Activated naive CD4-positive, alpha-beta T cell treated with anti-CD3 and anti-CD28 coated beads, Interleukin-2, amount 50 U/mL, for 24 hours (primary cell): ENCODE measurements around the gene GP9.
"Not testable (repeated sequence)": the region's sequence is repeated elsewhere in the genome, so short reads cannot be mapped to it uniquely, and the experiment has no call there.

Experiments
- H3K27ac Mint-ChIP-seq: one replicate; pipeline ENCODE4 v1.8.0; 2021; ENCODE audit warnings: mild to moderate bottlenecking, mixed read lengths
- H3K27me3 Mint-ChIP-seq: one replicate; pipeline ENCODE4 v1.8.0; 2021; ENCODE audit warnings: mixed read lengths
- H3K36me3 Mint-ChIP-seq: one replicate; pipeline ENCODE4 v1.8.0; 2021; ENCODE audit warnings: mixed read lengths
- H3K4me1 Mint-ChIP-seq: one replicate; pipeline ENCODE4 v1.8.0; 2021; ENCODE audit warnings: mixed read lengths
- H3K4me3 Mint-ChIP-seq: one replicate; pipeline ENCODE4 v1.8.0; 2021; ENCODE audit warnings: mild to moderate bottlenecking, mixed read lengths
- H3K9me3 Mint-ChIP-seq: one replicate; pipeline ENCODE4 v1.8.0; 2021; ENCODE audit warnings: mixed read lengths

The GP9 gene

GRCh38 chr3:129077222-129077621 lies 16.6 kb downstream of the GP9 start:
- H3K9me3 Mint-ChIP-seq, result no peaks in the 10 kb centered on the region
- peaks cover 7% of the 10 kb centered on the region for H3K4me1 Mint-ChIP-seq
- no peaks in the 10 kb centered on the region for H3K36me3 Mint-ChIP-seq
- H3K27ac Mint-ChIP-seq, result no peak overlapping the region
- H3K4me3 Mint-ChIP-seq, result no peak overlapping the region
- H3K27me3 Mint-ChIP-seq, result no peaks in the 10 kb centered on the region

GRCh38 chr3:129078510-129078909 lies 17.9 kb downstream of the GP9 start:
- no peaks in the 10 kb centered on the region for H3K9me3 Mint-ChIP-seq
- H3K4me3 Mint-ChIP-seq, result no peak overlapping the region
- no peaks in the 10 kb centered on the region for H3K27me3 Mint-ChIP-seq
- H3K27ac Mint-ChIP-seq, result no peak overlapping the region
- H3K4me1 Mint-ChIP-seq, result peaks cover 9% of the 10 kb centered on the region
- H3K36me3 Mint-ChIP-seq, result no peaks in the 10 kb centered on the region

- Mint-ChIP-seq H3K4me1 (peaks cover 12% of the 10 kb centered on the region), H3K36me3 (no peaks in the 10 kb centered on the region), H3K9me3 (no peaks in the 10 kb centered on the region), H3K4me3 (no peak overlapping the region), H3K27ac (no peak overlapping the region), H3K27me3 (no peaks in the 10 kb centered on the region)
Observed at GRCh38 chr3:129081503-129081902, 20.9 kb downstream of the GP9 start.

GRCh38 chr3:129082026-129082425 lies 21.4 kb downstream of the GP9 start:
- H3K27ac Mint-ChIP-seq, result peak overlapping the region; percentile 44
- no peaks in the 10 kb centered on the region for H3K9me3 Mint-ChIP-seq
- H3K27me3 Mint-ChIP-seq, result no peaks in the 10 kb centered on the region
- H3K36me3 Mint-ChIP-seq, result no peaks in the 10 kb centered on the region
- H3K4me1 Mint-ChIP-seq, result peaks cover 12% of the 10 kb centered on the region
- no peak overlapping the region for H3K4me3 Mint-ChIP-seq

GRCh38 chr3:129084501-129084900 lies 23.9 kb downstream of the GP9 start:
- H3K27me3 Mint-ChIP-seq, result no peaks in the 10 kb centered on the region
- H3K27ac Mint-ChIP-seq, result no peak overlapping the region
- H3K36me3 Mint-ChIP-seq, result no peaks in the 10 kb centered on the region
- H3K9me3 Mint-ChIP-seq, result no peaks in the 10 kb centered on the region
- H3K4me3 Mint-ChIP-seq, result no peak overlapping the region
- H3K4me1 Mint-ChIP-seq, result peaks cover 12% of the 10 kb centered on the region

GRCh38 chr3:129085165-129085715 lies 24.7 kb downstream of the GP9 start:
- Mint-ChIP-seq H3K4me3 (no peak overlapping the region), H3K27ac (peak overlapping the region; percentile 51)

GRCh38 chr3:129085818-129086217 lies 25.2 kb downstream of the GP9 start:
- Mint-ChIP-seq H3K27ac (peak overlapping the region; percentile 70), H3K9me3 (no peaks in the 10 kb centered on the region), H3K4me1 (peaks cover 12% of the 10 kb centered on the region), H3K27me3 (no peaks in the 10 kb centered on the region), H3K36me3 (no peaks in the 10 kb centered on the region), H3K4me3 (no peak overlapping the region)

More at GRCh38 chr3:129085165-129085715, 24.7 kb downstream of the GP9 start:
- H3K27me3 Mint-ChIP-seq, result no peaks in the 10 kb centered on the region
- peaks cover 12% of the 10 kb centered on the region for H3K4me1 Mint-ChIP-seq
- no peaks in the 10 kb centered on the region for H3K36me3 Mint-ChIP-seq
- no peaks in the 10 kb centered on the region for H3K9me3 Mint-ChIP-seq

- peaks cover 5% of the 10 kb centered on the region for H3K4me1 Mint-ChIP-seq
- H3K36me3 Mint-ChIP-seq, result peaks cover 1% of the 10 kb centered on the region
- H3K27me3 Mint-ChIP-seq, result no peaks in the 10 kb centered on the region
- H3K4me3 Mint-ChIP-seq, result no peak overlapping the region
- no peaks in the 10 kb centered on the region for H3K9me3 Mint-ChIP-seq
- H3K27ac Mint-ChIP-seq, result peak overlapping the region; percentile 74
Observed at GRCh38 chr3:129087138-129087702, 26.6 kb downstream of the GP9 start.

GRCh38 chr3:129087904-129088303 lies 27.3 kb downstream of the GP9 start:
- H3K36me3 Mint-ChIP-seq, H3K27ac Mint-ChIP-seq, H3K4me3 Mint-ChIP-seq, H3K4me1 Mint-ChIP-seq, H3K27me3 Mint-ChIP-seq, H3K9me3 Mint-ChIP-seq: not testable (repeated sequence)

GRCh38 chr3:129088312-129088711 lies 27.7 kb downstream of the GP9 start:
- not testable (repeated sequence) for H3K36me3 Mint-ChIP-seq, H3K4me3 Mint-ChIP-seq, H3K4me1 Mint-ChIP-seq, H3K27me3 Mint-ChIP-seq, H3K9me3 Mint-ChIP-seq, H3K27ac Mint-ChIP-seq

GRCh38 chr3:129095285-129095684 lies 34.7 kb downstream of the GP9 start:
- H3K27ac Mint-ChIP-seq, result no peak overlapping the region
- no peaks in the 10 kb centered on the region for H3K27me3 Mint-ChIP-seq
- H3K9me3 Mint-ChIP-seq, result no peaks in the 10 kb centered on the region
- no peak overlapping the region for H3K4me3 Mint-ChIP-seq
- peaks cover 18% of the 10 kb centered on the region for H3K36me3 Mint-ChIP-seq
- peaks cover 35% of the 10 kb centered on the region for H3K4me1 Mint-ChIP-seq

- no peak overlapping the region for H3K4me3 Mint-ChIP-seq
- H3K36me3 Mint-ChIP-seq, result peaks cover 16% of the 10 kb centered on the region
- H3K27me3 Mint-ChIP-seq, result no peaks in the 10 kb centered on the region
- peak overlapping the region; percentile 44 for H3K27ac Mint-ChIP-seq
- H3K9me3 Mint-ChIP-seq, result no peaks in the 10 kb centered on the region
- peaks cover 84% of the 10 kb centered on the region for H3K4me1 Mint-ChIP-seq
Observed at GRCh38 chr3:129100274-129100673, 39.7 kb downstream of the GP9 start.

GRCh38 chr3:129101370-129102138 lies 41.0 kb downstream of the GP9 start:
- Mint-ChIP-seq H3K9me3 (no peaks in the 10 kb centered on the region), H3K4me1 (peaks cover 84% of the 10 kb centered on the region), H3K27ac (peak overlapping the region; percentile 92), H3K36me3 (peaks cover 14% of the 10 kb centered on the region), H3K27me3 (no peaks in the 10 kb centered on the region), H3K4me3 (no peak overlapping the region)

- H3K27me3 Mint-ChIP-seq, result no peaks in the 10 kb centered on the region
- no peaks in the 10 kb centered on the region for H3K9me3 Mint-ChIP-seq
- peaks cover 84% of the 10 kb centered on the region for H3K4me1 Mint-ChIP-seq
- H3K4me3 Mint-ChIP-seq, result peak overlapping the region; percentile 24
- H3K27ac Mint-ChIP-seq, result peak overlapping the region; percentile 60
- peaks cover 5% of the 10 kb centered on the region for H3K36me3 Mint-ChIP-seq
Observed at GRCh38 chr3:129103296-129103695, 42.7 kb downstream of the GP9 start.

- H3K4me3 Mint-ChIP-seq, result no peak overlapping the region
- peak overlapping the region; percentile 91 for H3K27ac Mint-ChIP-seq
- no peaks in the 10 kb centered on the region for H3K27me3 Mint-ChIP-seq
- H3K36me3 Mint-ChIP-seq, result peaks cover 5% of the 10 kb centered on the region
- H3K4me1 Mint-ChIP-seq, result peaks cover 89% of the 10 kb centered on the region
- no peaks in the 10 kb centered on the region for H3K9me3 Mint-ChIP-seq
Observed at GRCh38 chr3:129104051-129104450, 43.5 kb downstream of the GP9 start.

- no peak overlapping the region for H3K4me3 Mint-ChIP-seq
- no peaks in the 10 kb centered on the region for H3K27me3 Mint-ChIP-seq
- H3K9me3 Mint-ChIP-seq, result no peaks in the 10 kb centered on the region
- peaks cover 5% of the 10 kb centered on the region for H3K36me3 Mint-ChIP-seq
- H3K27ac Mint-ChIP-seq, result peak overlapping the region; percentile 91
- peaks cover 86% of the 10 kb centered on the region for H3K4me1 Mint-ChIP-seq
Observed at GRCh38 chr3:129104498-129105079, 44.0 kb downstream of the GP9 start.
